Esophagus muscularis mucosa (tissue), 4 donors: ENCODE results near the gene NUDT14. TPM values are rescaled to one million over a fixed set of nuclear protein-coding genes. Genes with fewer than 3 reads are reported as not detected.

ENCODE experiments used
- DNase-seq: peaks from one replicate; pipeline ENCODE4 v3.0.0-alpha.2; 2017; ENCODE audit errors: extremely low spot score
- H3K27ac ChIP-seq, 4 donors: fragments of 200-600 bp; sonication (generic); replicated peaks in 1 of 4; 1 replicate in 3 of 4; 2 replicates in 1 of 4; pipeline ENCODE4 v1.5.1; 2016 to 2019; ENCODE audit warnings: mild to moderate bottlenecking in 1 of 4
- H3K27me3 ChIP-seq, 4 donors: fragments of 200-600 bp; sonication (generic); one replicate each; pipeline versions ENCODE4 v1.5.1 to v1.6.0; 2016 to 2019
- H3K36me3 ChIP-seq, 4 donors: fragments of 200-600 bp; sonication (generic); one replicate each; pipeline ENCODE4 v1.5.1; 2016 to 2019
- H3K4me1 ChIP-seq, 4 donors: fragments of 200-600 bp; sonication (generic); one replicate each; pipeline ENCODE4 v1.5.1; 2016 to 2019
- H3K4me3 ChIP-seq, 4 donors: fragments of 200-600 bp; sonication (generic); 1 replicate in 2 of 4; 2 replicates in 2 of 4; pipeline ENCODE4 v1.5.1; 2016 to 2019; ENCODE audit warnings: mild to moderate bottlenecking in 4 of 4, moderate library complexity in 1 of 4
- H3K9me3 ChIP-seq, 4 donors: fragments of 200-600 bp; sonication (generic); 1 replicate in 3 of 4; 2 replicates in 1 of 4; pipeline ENCODE4 v1.5.1; 2016 to 2019
- CTCF ChIP-seq, 3 experiments: fragments of 200-600 bp in 2 of 3; fragments of 450-650 bp in 1 of 3; sonication (generic) in 2 of 3; IDR thresholded peaks; one replicate each; pipeline ENCODE4 v1.5.1; 2017 to 2019; ENCODE audit warnings: antibody characterized with exemption in 3 of 3, mild to moderate bottlenecking in 2 of 3, moderate library complexity in 1 of 3
- EP300 ChIP-seq: sonication (generic); formaldehyde crosslinking; IDR thresholded peaks from one replicate; pipeline ENCODE4 v1.6.1; 2017; ENCODE audit warnings: antibody characterized with exemption
- POLR2A ChIP-seq: fragments of 450-650 bp; IDR thresholded peaks from one replicate; pipeline ENCODE4 v1.6.1; 2017; ENCODE audit warnings: antibody characterized with exemption, moderate library complexity, mild to moderate bottlenecking, low read depth
- POLR2AphosphoS5 ChIP-seq, 2 donors: sonication (generic); formaldehyde crosslinking; IDR thresholded peaks; one replicate each; pipeline ENCODE4 v1.6.1; 2017; ENCODE audit warnings: antibody characterized with exemption in 2 of 2
- WGBS: methylation state at CpG from one replicate; pipeline ENCODE4 v1.1.5; 2018; 5-methylcytosine and 5-hydroxymethylcytosine counted together
- intact Hi-C: fragments of 100-400 bp; cut with DNase I; formaldehyde crosslinking; loops from one replicate; pipeline ENCODE4 v1.15.1; 2023
- total RNA-seq, 4 donors: library from RNA; depleted of rRNA; stranded (reverse); fragments of >200 nt; gene quantifications; one replicate each; pipeline versions ENCODE4 v1.1.0 to v1.2.1, GENCODE V29; 2016

NUDT14 gene
- total RNA-seq, 4 donors from 2014 or later, result 2.1 to 6.2 (median 5.8) TPM

- WGBS, result 94% methylated on average over 15 of the region's 27 CpGs
- H3K4me1 ChIP-seq, result peaks cover 7 to 14% (median 11%) of the 10 kb centered on the region in 4 donors
- H3K4me3 ChIP-seq, result no peak overlapping the region
- intact Hi-C loops, result no loop called here
- H3K9me3 ChIP-seq, result no peaks in the 10 kb centered on the region
- H3K27me3 ChIP-seq, result no peaks in the 10 kb centered on the region
- TF ChIP-seq EP300 (no peak), CTCF (IDR thresholded peaks at IDR 0.05) (no peak), POLR2AphosphoS5 (IDR thresholded peaks at IDR 0.05) (no peak), POLR2A (no peak)
- peaks cover 49 to 94% (median 89%) of the 10 kb centered on the region in 4 donors for H3K36me3 ChIP-seq
- no peak for DNase-seq
- H3K27ac ChIP-seq, result peak overlapping the region in 1 of 4 donors; percentile 42
These were observed 40.6 kb upstream of the NUDT14 start for GRCh38 chr14:105221598-105222178.

GRCh38 chr14:105220699-105221597 lies 39.8 kb upstream of the NUDT14 start:
- intact Hi-C loops, result no loop called here
- H3K36me3 ChIP-seq, result peaks cover 43 to 93% (median 88%) of the 10 kb centered on the region in 4 donors
- no peak overlapping the region for H3K4me3 ChIP-seq
- WGBS, result 91% methylated on average over 14 of the region's 29 CpGs
- DNase-seq, result no peak
- peaks cover 7 to 14% (median 11%) of the 10 kb centered on the region in 4 donors for H3K4me1 ChIP-seq
- H3K9me3 ChIP-seq, result no peaks in the 10 kb centered on the region
- no peak for TF ChIP-seq POLR2AphosphoS5 (IDR thresholded peaks at IDR 0.05)
- TF ChIP-seq POLR2A, result no peak
- peak overlapping the region in 2 of 4 donors; percentile 5 to 42 for H3K27ac ChIP-seq
- no peaks in the 10 kb centered on the region for H3K27me3 ChIP-seq

GRCh38 chr14:105219753-105220152 lies 38.6 kb upstream of the NUDT14 start:
- H3K27me3 ChIP-seq, result no peaks in the 10 kb centered on the region
- DNase-seq, result no peak
- no peak overlapping the region for H3K27ac ChIP-seq
- intact Hi-C loops, result no loop called here
- TF ChIP-seq CTCF (IDR thresholded peaks at IDR 0.05), result no peak
- TF ChIP-seq EP300, result no peak
- TF ChIP-seq POLR2AphosphoS5 (IDR thresholded peaks at IDR 0.05), result no peak
- no peak for TF ChIP-seq POLR2A
- peaks cover 7 to 15% (median 11%) of the 10 kb centered on the region in 4 donors for H3K4me1 ChIP-seq
- H3K36me3 ChIP-seq, result peaks cover 41 to 84% (median 78%) of the 10 kb centered on the region in 4 donors
- 94% methylated on average over 14 of the region's 17 CpGs for WGBS
- H3K4me3 ChIP-seq, result no peak overlapping the region
- no peaks in the 10 kb centered on the region for H3K9me3 ChIP-seq

GRCh38 chr14:105219043-105219612 lies 38.0 kb upstream of the NUDT14 start:
- Histone ChIP-seq H3K4me1 (peaks cover 7 to 21% (median 11%) of the 10 kb centered on the region in 4 donors), H3K4me3 (no peak overlapping the region), H3K9me3 (no peaks in the 10 kb centered on the region), H3K27me3 (no peaks in the 10 kb centered on the region), H3K36me3 (peaks cover 41 to 84% (median 78%) of the 10 kb centered on the region in 4 donors), H3K27ac (no peak overlapping the region)
- WGBS, result 89% methylated on average over 16 of the region's 29 CpGs
- DNase-seq, result no peak
- intact Hi-C loops, result no loop called here
- TF ChIP-seq EP300, result no peak
- no peak for TF ChIP-seq POLR2AphosphoS5 (IDR thresholded peaks at IDR 0.05)
- no peak for TF ChIP-seq CTCF (IDR thresholded peaks at IDR 0.05)
- no peak for TF ChIP-seq POLR2A

- no peak for DNase-seq
- no peak overlapping the region for H3K27ac ChIP-seq
- intact Hi-C loops, result no loop called here
- WGBS, result 84% methylated on average over 10 of the region's 19 CpGs
- H3K36me3 ChIP-seq, result peaks cover 41 to 84% (median 79%) of the 10 kb centered on the region in 4 donors
- H3K4me3 ChIP-seq, result no peak overlapping the region
- no peak for TF ChIP-seq CTCF (IDR thresholded peaks at IDR 0.05)
- peaks cover 7 to 21% (median 13%) of the 10 kb centered on the region in 4 donors for H3K4me1 ChIP-seq
- no peaks in the 10 kb centered on the region for H3K9me3 ChIP-seq
- H3K27me3 ChIP-seq, result no peaks in the 10 kb centered on the region
These were observed 37.5 kb upstream of the NUDT14 start for GRCh38 chr14:105218611-105219010.
